ENCODE data around the gene C1QTNF2.
"Not testable (repeated sequence)": the region's sequence is repeated elsewhere in the genome, so short reads cannot be mapped to it uniquely, and the experiment has no call there.

C1QTNF2 gene

GRCh38 chr5:160340513-160340912, 29.9 kb downstream of the C1QTNF2 start:
- DNase-seq: not testable (repeated sequence)

- DNase-seq: no peak
Measured at GRCh38 chr5:160339406-160340130, 30.9 kb downstream of the C1QTNF2 start.

GRCh38 chr5:160334716-160335115, 35.7 kb downstream of the C1QTNF2 start:
- not testable (repeated sequence) for DNase-seq

GRCh38 chr5:160333721-160334120, 36.7 kb downstream of the C1QTNF2 start:
- DNase-seq: no peak

- DNase-seq: no peak
Measured at GRCh38 chr5:160330212-160330611, 40.2 kb downstream of the C1QTNF2 start.

GRCh38 chr5:160327818-160328217, 42.6 kb downstream of the C1QTNF2 start:
- DNase-seq: no peak

- DNase-seq: no peak
Measured at GRCh38 chr5:160326981-160327380, 43.4 kb downstream of the C1QTNF2 start.

- no peak for DNase-seq
Measured at GRCh38 chr5:160325716-160326115, 44.7 kb downstream of the C1QTNF2 start.

GRCh38 chr5:160324886-160325285, 45.5 kb downstream of the C1QTNF2 start:
- no peak for DNase-seq

GRCh38 chr5:160318409-160318808, 52.0 kb downstream of the C1QTNF2 start:
- DNase-seq: no peak

- DNase-seq: no peak
Measured at GRCh38 chr5:160317434-160317833, 53.0 kb downstream of the C1QTNF2 start.

GRCh38 chr5:160315968-160316367, 54.5 kb downstream of the C1QTNF2 start:
- no peak for DNase-seq

- DNase-seq: no peak
Measured at GRCh38 chr5:160312960-160313727, 57.3 kb downstream of the C1QTNF2 start.

- DNase-seq: no peak
Measured at GRCh38 chr5:160312134-160312959, 58.1 kb downstream of the C1QTNF2 start, which contains the start of gene CCNJL. CCNJL (minus strand) TSS chr5:160312564; CDS start chr5:160311923, 641 bp downstream.

- no peak for DNase-seq
Measured at GRCh38 chr5:160311491-160312133, 58.8 kb downstream of the C1QTNF2 start.

GRCh38 chr5:160310552-160311295, 59.7 kb downstream of the C1QTNF2 start:
- DNase-seq: no peak

- no peak for DNase-seq
Measured at GRCh38 chr5:160310140-160310539, 60.3 kb downstream of the C1QTNF2 start.

- no peak for DNase-seq
Measured at GRCh38 chr5:160306696-160307095, 63.7 kb downstream of the C1QTNF2 start.

GRCh38 chr5:160305319-160305718, 65.1 kb downstream of the C1QTNF2 start:
- no peak for DNase-seq

GRCh38 chr5:160303690-160304089, 66.7 kb downstream of the C1QTNF2 start:
- DNase-seq: no peak

GRCh38 chr5:160298189-160298588, 72.2 kb downstream of the C1QTNF2 start:
- no peak for DNase-seq

GRCh38 chr5:160297776-160298175, 72.7 kb downstream of the C1QTNF2 start:
- DNase-seq: no peak

Measured in central memory CD4-positive, alpha-beta T cell (primary cell).